ENCODE measurements around the gene GPSM1. TPM values are rescaled to one million over a fixed set of nuclear protein-coding genes. Genes with fewer than 3 reads are reported as not detected.

Gene GPSM1
- total RNA-seq, 1 donor from 2014 or later, result 59.4 TPM

- Histone ChIP-seq H3K9ac (ENCODE audit: low read length) (no peak overlapping the region), H4K20me1 (ENCODE audit: insufficient read depth, low read length) (peaks cover 9% of the 10 kb centered on the region), H3K27ac (ENCODE audit: low read depth, low read length) (no peak overlapping the region), H3K27me3 (ENCODE audit: insufficient read depth, low read length) (no peaks in the 10 kb centered on the region), H3K9me3 (ENCODE audit: insufficient read depth, low read depth, low read length) (no peaks in the 10 kb centered on the region), H3K4me3 (ENCODE audit: insufficient read depth, low read depth, low read length) (no peak overlapping the region), H2AFZ (ENCODE audit: low read depth, low read length) (no peak overlapping the region), H3K4me2 (ENCODE audit: low read length) (no peak overlapping the region), H3K79me2 (ENCODE audit: insufficient read depth, low read length) (no peaks in the 10 kb centered on the region), H3K36me3 (ENCODE audit: insufficient read depth, low read length) (no peaks in the 10 kb centered on the region), H3K4me1 (ENCODE audit: insufficient read depth, low read length) (no peaks in the 10 kb centered on the region)
- peaks cover 7% of the 10 kb centered on the region for H3K27me3 Mint-ChIP-seq (ENCODE audit: low read depth, unreplicated experiment)
- no peak overlapping the region for H3K4me3 Mint-ChIP-seq (ENCODE audit: unreplicated experiment)
- DNase-seq (ENCODE audit: low read depth), result no peak
- H3K9me3 Mint-ChIP-seq (ENCODE audit: unreplicated experiment), result peaks cover under 1% of the 10 kb centered on the region
- H3K36me3 Mint-ChIP-seq (ENCODE audit: low read depth, unreplicated experiment), result no peaks in the 10 kb centered on the region
- FAIRE-seq, result no peak
- H3K27ac Mint-ChIP-seq (ENCODE audit: unreplicated experiment), result no peak overlapping the region
- no peaks in the 10 kb centered on the region for H3K4me1 Mint-ChIP-seq (ENCODE audit: low read depth, unreplicated experiment)
- TF ChIP-seq EZH2 (IDR thresholded peaks at IDR 0.05; ENCODE audit: insufficient read depth, low read length), result no peak
- no peak for TF ChIP-seq CTCF (IDR thresholded peaks at IDR 0.05; ENCODE audit: insufficient read depth, low read depth, low read length)
Observed at GRCh38 chr9:136309101-136309801, 18.1 kb upstream of the GPSM1 start.

- H3K79me2 ChIP-seq (ENCODE audit: insufficient read depth, low read length), result no peaks in the 10 kb centered on the region
- Mint-ChIP-seq H3K4me3 (ENCODE audit: unreplicated experiment) (no peak overlapping the region), H3K36me3 (ENCODE audit: low read depth, unreplicated experiment) (no peaks in the 10 kb centered on the region), H3K27me3 (ENCODE audit: low read depth, unreplicated experiment) (peaks cover 7% of the 10 kb centered on the region), H3K27ac (ENCODE audit: unreplicated experiment) (no peak overlapping the region), H3K4me1 (ENCODE audit: low read depth, unreplicated experiment) (no peaks in the 10 kb centered on the region), H3K9me3 (ENCODE audit: unreplicated experiment) (peaks cover 3% of the 10 kb centered on the region)
- H3K4me2 ChIP-seq (ENCODE audit: low read length), result no peak overlapping the region
- H2AFZ ChIP-seq (ENCODE audit: low read depth, low read length), result no peak overlapping the region
- no peak overlapping the region for H3K9ac ChIP-seq (ENCODE audit: low read length)
- H3K9me3 ChIP-seq (ENCODE audit: insufficient read depth, low read depth, low read length), result peaks cover 4% of the 10 kb centered on the region
- no peak overlapping the region for H3K4me3 ChIP-seq (ENCODE audit: insufficient read depth, low read depth, low read length)
- H3K36me3 ChIP-seq (ENCODE audit: insufficient read depth, low read length), result no peaks in the 10 kb centered on the region
- no peak for FAIRE-seq
- H3K27ac ChIP-seq (ENCODE audit: low read depth, low read length), result no peak overlapping the region
- DNase-seq (ENCODE audit: low read depth), result no peak
- no peaks in the 10 kb centered on the region for H3K4me1 ChIP-seq (ENCODE audit: insufficient read depth, low read length)
- TF ChIP-seq EZH2 (IDR thresholded peaks at IDR 0.05; ENCODE audit: insufficient read depth, low read length) (no peak), CTCF (IDR thresholded peaks at IDR 0.05; ENCODE audit: insufficient read depth, low read depth, low read length) (no peak)
- H4K20me1 ChIP-seq (ENCODE audit: insufficient read depth, low read length), result peaks cover 9% of the 10 kb centered on the region
- no peaks in the 10 kb centered on the region for H3K27me3 ChIP-seq (ENCODE audit: insufficient read depth, low read length)
Observed at GRCh38 chr9:136309806-136310220, 17.5 kb upstream of the GPSM1 start.
